ENCODE results near the gene GABRR3.

Gene GABRR3

DNA sequence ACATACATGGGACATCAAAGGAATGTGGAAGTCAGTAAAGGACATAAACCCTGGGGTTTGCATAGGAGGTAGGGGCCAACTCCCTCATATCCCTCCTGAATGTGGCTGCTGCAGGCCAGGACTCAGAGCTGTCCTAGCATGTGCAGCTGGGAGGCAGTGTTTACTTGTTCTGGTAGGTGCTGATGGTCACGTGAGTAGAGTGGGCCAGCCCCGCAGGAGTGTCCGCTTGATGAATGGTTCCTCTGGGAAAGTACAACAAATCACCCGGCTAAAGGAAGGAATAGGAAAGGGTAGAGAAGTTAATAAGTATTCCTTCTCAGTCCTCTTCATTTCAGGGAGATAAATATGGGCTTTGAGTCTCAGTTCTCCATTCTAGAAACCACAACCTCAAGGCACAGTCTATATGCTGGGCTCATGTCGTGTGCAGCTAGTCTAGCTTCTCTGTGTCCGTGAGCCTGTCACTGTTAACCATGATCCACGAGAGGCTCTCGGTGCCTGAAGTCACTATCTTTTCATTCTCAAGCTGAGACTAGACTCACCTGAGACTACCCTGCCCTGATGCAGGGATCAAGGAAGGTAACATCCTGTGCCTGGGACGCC, 80.8 kb downstream of the GABRR3 start:
- no peak for DNase-seq

GRCh38 chr3:97952872-97953271, 82.2 kb downstream of the GABRR3 start:
- no peak for DNase-seq

- DNase-seq: no peak
These were observed 82.8 kb downstream of the GABRR3 start for GRCh38 chr3:97952280-97952679.

DNA sequence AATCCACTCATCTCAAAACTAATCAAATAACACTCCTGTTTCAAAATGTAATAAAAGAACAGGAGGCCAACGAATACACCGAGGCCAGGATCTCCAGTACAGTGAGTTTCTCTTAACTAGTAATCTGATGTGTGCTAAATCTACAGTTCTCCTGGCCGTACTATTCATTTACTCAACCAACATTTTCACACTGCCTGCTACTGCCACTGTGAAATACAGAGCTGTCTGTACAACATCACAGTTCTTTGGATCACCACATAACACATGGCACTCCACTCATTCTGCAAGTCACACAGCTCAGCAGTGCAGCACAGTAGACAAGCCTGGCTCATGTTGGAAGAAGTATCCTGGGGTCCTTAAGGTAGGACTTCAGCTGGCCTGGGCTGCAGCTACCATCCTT, 84.8 kb downstream of the GABRR3 start:
- DNase-seq: no peak

DNA sequence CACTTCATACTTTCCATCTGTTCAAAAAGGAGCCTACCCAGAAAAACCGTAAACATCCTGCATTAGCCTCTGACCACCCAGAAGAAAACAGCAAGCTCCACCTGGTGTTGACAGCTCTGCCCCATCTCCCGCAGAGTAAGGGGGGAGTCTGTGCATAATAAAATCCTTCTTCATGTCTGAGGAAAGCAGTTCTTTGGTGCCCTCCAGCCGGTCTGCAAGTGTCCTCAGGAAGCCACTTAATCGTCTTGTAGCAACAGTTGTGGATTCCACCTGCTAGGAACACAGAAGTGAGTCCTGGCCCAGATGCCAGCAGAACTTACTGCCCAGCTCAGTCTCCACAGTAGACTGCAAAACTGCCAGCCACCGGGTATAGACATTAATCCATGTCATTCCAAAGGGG, 85.4 kb downstream of the GABRR3 start:
- DNase-seq: no peak

DNA sequence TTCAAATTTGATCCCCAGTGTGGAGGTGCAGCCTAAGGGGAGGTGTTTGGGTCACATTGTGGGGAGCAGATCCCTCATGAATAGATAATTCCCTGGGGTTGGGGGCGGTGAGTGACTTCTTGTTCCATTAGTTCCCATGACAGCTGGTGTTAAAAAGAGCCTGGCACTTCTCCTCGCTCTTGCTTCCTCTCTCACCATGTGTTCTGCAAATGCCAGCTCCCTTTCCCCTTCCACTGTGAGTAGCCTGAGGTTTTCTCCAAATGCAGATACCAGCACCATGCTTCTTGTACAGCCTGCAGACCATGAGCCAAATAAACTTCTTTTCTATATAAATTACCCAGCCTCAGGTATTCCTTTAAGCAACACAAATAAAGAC, 86.0 kb downstream of the GABRR3 start:
- DNase-seq: no peak

GRCh38 chr3:97948351-97949109, 86.6 kb downstream of the GABRR3 start:
- no peak for DNase-seq

- DNase-seq: no peak
These were observed 92.1 kb downstream of the GABRR3 start for GRCh38 chr3:97942801-97943546.

DNA sequence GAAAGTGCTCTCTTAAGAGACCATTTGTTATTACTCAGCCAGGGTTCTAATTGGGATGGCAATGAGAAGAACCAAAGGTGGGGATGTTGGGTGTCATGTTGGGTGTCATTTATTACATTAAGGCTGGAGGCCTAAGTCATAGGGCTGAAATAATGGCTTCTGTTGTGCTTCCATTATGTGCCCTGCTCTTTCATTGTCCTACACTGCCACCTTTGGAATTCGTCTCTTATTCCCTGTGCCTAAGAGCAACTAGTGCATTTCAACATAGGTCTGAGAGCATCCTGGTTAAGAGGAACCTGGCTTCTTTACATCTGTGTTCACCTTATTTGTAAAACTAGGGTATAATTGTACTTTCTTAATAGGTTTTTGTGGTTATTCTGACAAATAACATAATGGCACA, 95.1 kb downstream of the GABRR3 start:
- DNase-seq: no peak

GRCh38 chr3:97939401-97939800, 95.7 kb downstream of the GABRR3 start:
- no peak for DNase-seq

GRCh38 chr3:97938444-97938843, 96.7 kb downstream of the GABRR3 start:
- DNase-seq: no peak

DNA sequence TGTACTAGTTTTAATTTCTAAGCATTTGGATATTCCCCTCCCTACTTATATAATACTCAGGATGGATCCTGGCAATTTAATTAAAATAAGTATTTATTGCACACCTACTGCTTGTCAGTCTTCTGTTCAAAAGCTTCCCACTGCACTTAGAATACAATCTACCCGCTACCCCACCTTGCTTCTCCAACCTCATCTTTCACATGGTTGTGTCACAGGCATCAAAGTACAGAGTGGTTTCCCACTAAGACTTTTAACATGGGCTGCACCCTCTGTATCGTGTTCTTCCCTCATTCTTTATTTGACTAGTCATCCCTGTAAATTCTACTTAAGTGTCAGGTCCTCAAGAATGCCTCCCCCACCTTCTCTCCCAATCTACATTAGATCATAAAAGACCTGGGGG, 97.9 kb downstream of the GABRR3 start:
- DNase-seq: no peak

GRCh38 chr3:97935842-97936241, 99.3 kb downstream of the GABRR3 start:
- DNase-seq: no peak

All from 8988T (cell line).